Measurements from ENCODE around the gene MKLN1.

The MKLN1 gene

DNA sequence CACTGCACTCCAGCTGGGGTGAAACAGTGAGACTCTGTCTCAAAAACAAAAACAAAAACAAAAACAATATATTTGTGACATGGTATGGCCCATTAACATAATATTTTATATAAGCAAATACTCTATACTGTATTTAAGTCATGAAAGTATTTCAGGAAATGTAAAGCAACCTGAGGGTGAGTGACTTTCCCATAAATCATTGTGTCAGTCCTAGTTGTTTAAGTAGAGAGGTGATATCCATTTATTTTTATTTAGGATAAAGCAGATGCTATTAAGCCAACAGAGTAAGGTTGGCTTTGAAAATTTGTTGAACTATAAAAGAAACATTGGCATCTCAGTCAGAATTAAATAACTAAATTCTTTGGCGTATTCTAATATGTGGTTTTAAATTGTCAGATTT lies 60.5 kb downstream of the MKLN1 start:
- ATAC-seq: no peak
- TF ChIP-seq, protein P1, sequence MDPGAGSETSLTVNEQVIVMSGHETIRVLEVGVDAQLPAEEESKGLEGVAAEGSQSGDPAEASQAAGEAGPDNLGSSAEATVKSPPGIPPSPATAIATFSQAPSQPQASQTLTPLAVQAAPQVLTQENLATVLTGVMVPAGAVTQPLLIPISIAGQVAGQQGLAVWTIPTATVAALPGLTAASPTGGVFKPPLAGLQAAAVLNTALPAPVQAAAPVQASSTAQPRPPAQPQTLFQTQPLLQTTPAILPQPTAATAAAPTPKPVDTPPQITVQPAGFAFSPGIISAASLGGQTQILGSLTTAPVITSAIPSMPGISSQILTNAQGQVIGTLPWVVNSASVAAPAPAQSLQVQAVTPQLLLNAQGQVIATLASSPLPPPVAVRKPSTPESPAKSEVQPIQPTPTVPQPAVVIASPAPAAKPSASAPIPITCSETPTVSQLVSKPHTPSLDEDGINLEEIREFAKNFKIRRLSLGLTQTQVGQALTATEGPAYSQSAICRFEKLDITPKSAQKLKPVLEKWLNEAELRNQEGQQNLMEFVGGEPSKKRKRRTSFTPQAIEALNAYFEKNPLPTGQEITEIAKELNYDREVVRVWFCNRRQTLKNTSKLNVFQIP (CRISPR knock-in tag; IDR thresholded peaks at IDR 0.05; ENCODE audit: borderline replicate concordance, low read depth): no peak
- TF ChIP-seq, protein P2, sequence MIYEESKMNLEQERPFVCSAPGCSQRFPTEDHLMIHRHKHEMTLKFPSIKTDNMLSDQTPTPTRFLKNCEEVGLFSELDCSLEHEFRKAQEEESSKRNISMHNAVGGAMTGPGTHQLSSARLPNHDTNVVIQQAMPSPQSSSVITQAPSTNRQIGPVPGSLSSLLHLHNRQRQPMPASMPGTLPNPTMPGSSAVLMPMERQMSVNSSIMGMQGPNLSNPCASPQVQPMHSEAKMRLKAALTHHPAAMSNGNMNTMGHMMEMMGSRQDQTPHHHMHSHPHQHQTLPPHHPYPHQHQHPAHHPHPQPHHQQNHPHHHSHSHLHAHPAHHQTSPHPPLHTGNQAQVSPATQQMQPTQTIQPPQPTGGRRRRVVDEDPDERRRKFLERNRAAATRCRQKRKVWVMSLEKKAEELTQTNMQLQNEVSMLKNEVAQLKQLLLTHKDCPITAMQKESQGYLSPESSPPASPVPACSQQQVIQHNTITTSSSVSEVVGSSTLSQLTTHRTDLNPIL (CRISPR knock-in tag; IDR thresholded peaks at IDR 0.05; ENCODE audit: low read depth): no peak
- TF ChIP-seq, protein P3, sequence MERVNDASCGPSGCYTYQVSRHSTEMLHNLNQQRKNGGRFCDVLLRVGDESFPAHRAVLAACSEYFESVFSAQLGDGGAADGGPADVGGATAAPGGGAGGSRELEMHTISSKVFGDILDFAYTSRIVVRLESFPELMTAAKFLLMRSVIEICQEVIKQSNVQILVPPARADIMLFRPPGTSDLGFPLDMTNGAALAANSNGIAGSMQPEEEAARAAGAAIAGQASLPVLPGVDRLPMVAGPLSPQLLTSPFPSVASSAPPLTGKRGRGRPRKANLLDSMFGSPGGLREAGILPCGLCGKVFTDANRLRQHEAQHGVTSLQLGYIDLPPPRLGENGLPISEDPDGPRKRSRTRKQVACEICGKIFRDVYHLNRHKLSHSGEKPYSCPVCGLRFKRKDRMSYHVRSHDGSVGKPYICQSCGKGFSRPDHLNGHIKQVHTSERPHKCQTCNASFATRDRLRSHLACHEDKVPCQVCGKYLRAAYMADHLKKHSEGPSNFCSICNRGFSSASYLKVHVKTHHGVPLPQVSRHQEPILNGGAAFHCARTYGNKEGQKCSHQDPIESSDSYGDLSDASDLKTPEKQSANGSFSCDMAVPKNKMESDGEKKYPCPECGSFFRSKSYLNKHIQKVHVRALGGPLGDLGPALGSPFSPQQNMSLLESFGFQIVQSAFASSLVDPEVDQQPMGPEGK (CRISPR knock-in tag; IDR thresholded peaks at IDR 0.05; ENCODE audit: borderline replicate concordance): no peak
- no peak for TF ChIP-seq GLIS3 (CRISPR knock-in tag; IDR thresholded peaks at IDR 0.05)
- no peak for TF ChIP-seq ZNF70 (CRISPR knock-in tag; IDR thresholded peaks at IDR 0.05)
- TF ChIP-seq TCF4 (CRISPR knock-in tag; IDR thresholded peaks at IDR 0.05; ENCODE audit: borderline replicate concordance): no peak
- no peak for TF ChIP-seq PPARA (CRISPR knock-in tag; IDR thresholded peaks at IDR 0.05; ENCODE audit: borderline replicate concordance)
- no peak for TF ChIP-seq TOX (CRISPR knock-in tag; IDR thresholded peaks at IDR 0.05; ENCODE audit: borderline replicate concordance)
- no peak for TF ChIP-seq ARNTL (CRISPR knock-in tag; IDR thresholded peaks at IDR 0.05; ENCODE audit: borderline replicate concordance, low read depth)
- no peak for TF ChIP-seq RARB (CRISPR knock-in tag; IDR thresholded peaks at IDR 0.05)
- TF ChIP-seq, protein P4, sequence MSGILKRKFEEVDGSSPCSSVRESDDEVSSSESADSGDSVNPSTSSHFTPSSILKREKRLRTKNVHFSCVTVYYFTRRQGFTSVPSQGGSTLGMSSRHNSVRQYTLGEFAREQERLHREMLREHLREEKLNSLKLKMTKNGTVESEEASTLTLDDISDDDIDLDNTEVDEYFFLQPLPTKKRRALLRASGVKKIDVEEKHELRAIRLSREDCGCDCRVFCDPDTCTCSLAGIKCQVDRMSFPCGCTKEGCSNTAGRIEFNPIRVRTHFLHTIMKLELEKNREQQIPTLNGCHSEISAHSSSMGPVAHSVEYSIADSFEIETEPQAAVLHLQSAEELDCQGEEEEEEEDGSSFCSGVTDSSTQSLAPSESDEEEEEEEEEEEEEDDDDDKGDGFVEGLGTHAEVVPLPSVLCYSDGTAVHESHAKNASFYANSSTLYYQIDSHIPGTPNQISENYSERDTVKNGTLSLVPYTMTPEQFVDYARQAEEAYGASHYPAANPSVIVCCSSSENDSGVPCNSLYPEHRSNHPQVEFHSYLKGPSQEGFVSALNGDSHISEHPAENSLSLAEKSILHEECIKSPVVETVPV (CRISPR knock-in tag; IDR thresholded peaks at IDR 0.05): no peak
- TF ChIP-seq BACH2 (CRISPR knock-in tag; IDR thresholded peaks at IDR 0.05; ENCODE audit: borderline replicate concordance): no peak
- no peak for TF ChIP-seq CSDC2 (CRISPR knock-in tag; IDR thresholded peaks at IDR 0.05)
- TF ChIP-seq ZNF8 (CRISPR knock-in tag; IDR thresholded peaks at IDR 0.05): no peak
- no peak for TF ChIP-seq ISL1 (CRISPR knock-in tag; IDR thresholded peaks at IDR 0.05)
- no peak for TF ChIP-seq ESRRG (CRISPR knock-in tag; IDR thresholded peaks at IDR 0.05)
- TF ChIP-seq, protein P5, sequence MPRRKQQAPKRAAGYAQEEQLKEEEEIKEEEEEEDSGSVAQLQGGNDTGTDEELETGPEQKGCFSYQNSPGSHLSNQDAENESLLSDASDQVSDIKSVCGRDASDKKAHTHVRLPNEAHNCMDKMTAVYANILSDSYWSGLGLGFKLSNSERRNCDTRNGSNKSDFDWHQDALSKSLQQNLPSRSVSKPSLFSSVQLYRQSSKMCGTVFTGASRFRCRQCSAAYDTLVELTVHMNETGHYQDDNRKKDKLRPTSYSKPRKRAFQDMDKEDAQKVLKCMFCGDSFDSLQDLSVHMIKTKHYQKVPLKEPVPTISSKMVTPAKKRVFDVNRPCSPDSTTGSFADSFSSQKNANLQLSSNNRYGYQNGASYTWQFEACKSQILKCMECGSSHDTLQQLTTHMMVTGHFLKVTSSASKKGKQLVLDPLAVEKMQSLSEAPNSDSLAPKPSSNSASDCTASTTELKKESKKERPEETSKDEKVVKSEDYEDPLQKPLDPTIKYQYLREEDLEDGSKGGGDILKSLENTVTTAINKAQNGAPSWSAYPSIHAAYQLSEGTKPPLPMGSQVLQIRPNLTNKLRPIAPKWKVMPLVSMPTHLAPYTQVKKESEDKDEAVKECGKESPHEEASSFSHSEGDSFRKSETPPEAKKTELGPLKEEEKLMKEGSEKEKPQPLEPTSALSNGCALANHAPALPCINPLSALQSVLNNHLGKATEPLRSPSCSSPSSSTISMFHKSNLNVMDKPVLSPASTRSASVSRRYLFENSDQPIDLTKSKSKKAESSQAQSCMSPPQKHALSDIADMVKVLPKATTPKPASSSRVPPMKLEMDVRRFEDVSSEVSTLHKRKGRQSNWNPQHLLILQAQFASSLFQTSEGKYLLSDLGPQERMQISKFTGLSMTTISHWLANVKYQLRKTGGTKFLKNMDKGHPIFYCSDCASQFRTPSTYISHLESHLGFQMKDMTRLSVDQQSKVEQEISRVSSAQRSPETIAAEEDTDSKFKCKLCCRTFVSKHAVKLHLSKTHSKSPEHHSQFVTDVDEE (CRISPR knock-in tag; IDR thresholded peaks at IDR 0.05): no peak
- no peak for TF ChIP-seq OSR1 (CRISPR knock-in tag; IDR thresholded peaks at IDR 0.05)
- no peak for TF ChIP-seq ZFP3 (CRISPR knock-in tag; IDR thresholded peaks at IDR 0.05)

DNA sequence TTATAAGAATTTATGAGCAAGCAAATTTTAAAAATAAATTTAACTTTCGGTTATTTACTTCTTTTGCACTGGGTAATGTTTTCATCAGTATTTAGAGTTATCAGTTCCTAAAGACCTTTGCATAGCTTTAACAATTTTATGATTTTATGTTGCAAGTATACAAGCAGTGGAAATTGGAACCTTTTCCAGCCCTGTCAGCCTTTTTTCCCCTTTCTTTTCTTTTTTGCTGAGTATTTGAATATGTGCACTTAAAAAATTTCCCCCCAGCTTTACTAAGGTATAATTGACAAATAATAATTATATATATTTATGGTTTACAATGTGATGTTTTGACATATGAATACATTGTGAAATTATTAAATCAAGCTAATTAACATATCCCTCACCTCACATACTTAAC lies 62.6 kb downstream of the MKLN1 start:
- no peak for ATAC-seq
- no peak for TF ChIP-seq ARNTL (CRISPR knock-in tag; IDR thresholded peaks at IDR 0.05; ENCODE audit: borderline replicate concordance, low read depth)
- TF ChIP-seq ESRRG (CRISPR knock-in tag; IDR thresholded peaks at IDR 0.05): no peak
- TF ChIP-seq, protein P1 (CRISPR knock-in tag; IDR thresholded peaks at IDR 0.05; ENCODE audit: borderline replicate concordance, low read depth): no peak
- no peak for TF ChIP-seq ZNF565 (CRISPR knock-in tag; conservative IDR thresholded peaks at IDR 0.05; ENCODE audit: low read depth)
- TF ChIP-seq ISL1 (CRISPR knock-in tag; IDR thresholded peaks at IDR 0.05): no peak
- no peak for TF ChIP-seq OSR1 (CRISPR knock-in tag; IDR thresholded peaks at IDR 0.05)
- TF ChIP-seq ZC3H10 (CRISPR knock-in tag; IDR thresholded peaks at IDR 0.05): no peak
- no peak for TF ChIP-seq ZNF8 (CRISPR knock-in tag; IDR thresholded peaks at IDR 0.05)
- TF ChIP-seq, protein P3 (CRISPR knock-in tag; IDR thresholded peaks at IDR 0.05; ENCODE audit: borderline replicate concordance): no peak
- TF ChIP-seq CSDC2 (CRISPR knock-in tag; IDR thresholded peaks at IDR 0.05): no peak
- TF ChIP-seq ZNF70 (CRISPR knock-in tag; IDR thresholded peaks at IDR 0.05): no peak
- TF ChIP-seq PPARA (CRISPR knock-in tag; IDR thresholded peaks at IDR 0.05; ENCODE audit: borderline replicate concordance): no peak
- no peak for TF ChIP-seq BACH2 (CRISPR knock-in tag; IDR thresholded peaks at IDR 0.05; ENCODE audit: borderline replicate concordance)
- TF ChIP-seq ZFP3 (CRISPR knock-in tag; IDR thresholded peaks at IDR 0.05): no peak
- TF ChIP-seq RARB (CRISPR knock-in tag; IDR thresholded peaks at IDR 0.05): no peak
- TF ChIP-seq, protein P2 (CRISPR knock-in tag; IDR thresholded peaks at IDR 0.05; ENCODE audit: low read depth): no peak
- TF ChIP-seq TCF4 (CRISPR knock-in tag; IDR thresholded peaks at IDR 0.05; ENCODE audit: borderline replicate concordance): no peak
- TF ChIP-seq GLIS3 (CRISPR knock-in tag; IDR thresholded peaks at IDR 0.05): no peak
- TF ChIP-seq SNAI2 (CRISPR knock-in tag; IDR thresholded peaks at IDR 0.05): no peak

Data from SK-N-SH treated with all-trans-retinoic acid at 6 μM for 48 hours (cell line).